Activated T-cell treated with anti-CD3 and anti-CD28 coated beads for 4 hours (primary cell): ENCODE measurements around the gene PDE9A.
"Not testable (repeated sequence)": the region's sequence is repeated elsewhere in the genome, so short reads cannot be mapped to it uniquely, and the experiment has no call there.

Source experiments
- DNase-seq: peaks from one replicate; pipeline ENCODE4 v3.0.0-alpha.2; 2020

The PDE9A gene

DNA sequence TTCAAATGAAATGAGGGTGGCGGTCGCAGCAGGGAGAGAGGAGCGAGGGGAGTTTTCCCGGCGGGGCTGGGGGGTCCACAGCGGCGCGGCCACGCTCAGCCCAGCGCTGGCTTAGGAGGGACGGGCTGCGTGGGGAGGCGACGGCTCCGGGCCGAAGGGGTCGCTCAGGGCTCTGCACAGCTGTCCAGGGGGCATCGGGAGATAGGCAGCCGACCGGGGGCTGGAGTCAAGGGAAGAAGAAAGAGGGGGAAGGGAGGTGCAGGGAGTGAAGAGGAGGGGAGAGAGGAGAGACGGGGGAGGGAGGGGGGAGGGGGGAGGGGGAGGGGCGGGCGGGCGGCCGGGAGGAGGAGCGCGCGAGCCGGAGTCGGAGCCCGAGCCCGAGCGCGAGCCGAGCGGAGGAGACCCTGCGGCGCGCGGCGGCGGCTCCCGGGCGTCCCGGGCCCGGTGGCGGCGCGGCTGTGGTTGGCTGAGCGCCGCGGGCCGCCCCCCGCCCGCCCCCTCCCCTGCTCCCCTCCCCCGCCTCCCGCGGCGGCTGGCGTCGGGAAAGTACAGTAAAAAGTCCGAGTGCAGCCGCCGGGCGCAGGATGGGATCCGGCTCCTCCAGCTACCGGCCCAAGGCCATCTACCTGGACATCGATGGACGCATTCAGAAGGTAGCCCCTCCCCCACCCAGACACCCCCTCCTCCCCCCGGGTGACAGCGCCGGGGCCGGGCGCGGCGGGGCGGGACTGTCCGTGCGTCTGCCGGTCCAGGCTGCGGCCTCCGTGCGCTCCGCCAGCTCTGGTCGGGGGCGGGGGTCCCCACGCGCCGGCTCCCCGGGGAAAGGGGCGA is at the start of gene PDE9A:
Gene PDE9A, plus strand, starts transcription at position 391 of the 831 bp plus-strand sequence. Its CDS starts 194 bp downstream, at position 585.
- DNase-seq = no peak

DNA sequence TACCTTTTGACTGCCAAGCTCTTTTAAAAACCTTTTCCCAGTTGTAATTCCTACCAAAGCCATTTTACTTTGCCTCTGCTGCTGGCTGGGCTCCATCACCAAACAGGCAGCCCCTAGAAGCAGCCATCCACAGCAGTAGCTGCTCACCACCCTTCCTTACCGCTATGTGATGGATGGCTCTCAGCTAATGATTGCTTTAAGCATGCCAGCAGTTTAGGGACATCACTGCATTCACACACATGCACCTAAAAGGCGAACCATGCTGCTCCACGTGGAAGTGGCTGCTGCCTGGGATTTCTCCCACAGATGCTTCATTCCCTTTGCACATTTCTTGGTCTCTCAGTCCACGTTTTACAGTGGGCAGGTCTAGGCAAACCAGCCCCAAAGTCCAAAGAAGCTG is 46.3 kb upstream of the PDE9A start:
- no peak for DNase-seq

DNA sequence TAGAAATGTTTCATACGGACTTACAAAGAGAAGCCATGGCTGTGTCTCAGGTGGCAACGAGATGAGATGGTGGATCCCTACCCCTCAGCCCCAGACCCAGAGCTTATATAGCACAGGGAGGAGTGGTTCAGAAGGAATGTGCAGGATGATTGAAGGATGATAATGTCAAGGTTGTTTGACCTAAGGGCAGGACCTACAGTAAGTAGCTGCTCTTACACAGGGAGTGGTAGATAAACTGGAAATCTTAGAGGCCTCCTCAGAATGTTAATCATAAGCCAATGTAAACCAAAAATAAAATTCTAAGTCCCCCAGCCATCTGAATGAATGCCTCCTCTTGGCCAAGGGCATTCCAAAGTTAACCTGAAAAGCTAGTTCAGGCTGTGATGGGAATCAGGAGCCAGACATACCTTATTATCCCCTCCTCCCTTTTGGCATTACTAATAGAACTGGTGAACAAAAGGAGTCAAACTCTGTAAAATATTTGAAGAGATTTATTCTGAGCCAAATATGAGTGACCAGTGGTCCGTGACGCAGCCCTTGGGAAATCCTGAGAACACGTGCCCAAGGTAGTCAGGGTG is 45.8 kb upstream of the PDE9A start:
- no peak for DNase-seq

DNA sequence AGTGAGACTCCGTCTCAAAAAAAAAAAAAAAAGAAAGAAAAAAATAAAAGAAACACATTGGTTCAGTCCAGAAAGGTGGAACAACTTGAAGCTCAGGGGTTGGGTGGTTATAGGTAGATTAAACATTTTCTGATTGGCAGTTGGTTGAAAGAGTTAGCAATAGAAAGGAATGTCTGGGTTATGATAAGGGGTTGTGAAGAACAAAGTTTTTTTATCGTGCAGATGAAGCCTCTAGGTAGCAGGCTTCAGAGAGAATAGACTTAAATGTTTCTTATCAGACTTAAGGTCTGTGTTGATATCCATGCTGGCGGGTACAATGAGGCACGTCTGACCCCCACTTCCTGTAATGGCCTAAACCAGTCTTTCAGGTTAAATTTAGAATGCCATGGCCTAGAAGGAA is 45.0 kb upstream of the PDE9A start:
- no peak for DNase-seq

DNA sequence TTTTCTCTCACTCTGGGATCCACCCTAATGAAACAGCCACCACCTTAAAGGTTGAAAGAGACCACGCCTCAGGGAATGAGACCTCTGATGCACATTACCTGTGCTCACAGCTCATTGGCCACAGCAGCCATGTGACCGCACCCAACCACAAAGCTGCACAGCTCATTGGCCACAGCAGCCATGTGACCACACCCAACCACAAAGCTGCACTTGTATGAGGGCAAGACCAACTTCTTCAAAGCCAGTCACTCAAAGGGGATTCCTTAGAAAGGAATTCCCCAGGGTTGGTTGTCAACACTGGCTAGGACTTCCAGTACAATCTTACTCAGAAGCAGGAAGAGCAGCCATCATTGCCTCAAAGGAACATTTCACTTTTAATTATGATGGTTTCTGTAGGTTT is 43.6 kb upstream of the PDE9A start:
- DNase-seq = no peak

DNA sequence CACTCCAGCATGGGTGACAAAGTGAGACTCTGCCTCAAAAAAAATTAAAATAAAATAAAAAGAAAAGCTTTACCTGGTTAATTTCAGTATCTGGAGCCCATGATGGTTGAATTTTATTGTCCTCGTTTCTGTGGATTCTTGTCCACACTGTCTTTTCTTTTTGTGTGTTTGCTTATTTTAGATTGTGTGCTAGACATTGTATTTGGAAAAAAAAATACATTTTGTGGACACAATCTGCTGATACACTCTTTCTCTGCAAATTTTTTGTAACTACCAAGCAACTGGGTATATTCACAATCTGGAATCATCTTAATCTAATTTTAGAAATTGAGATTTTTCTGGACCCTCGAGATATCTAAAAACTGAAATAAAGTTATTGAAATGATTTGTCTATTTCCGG is 41.6 kb upstream of the PDE9A start:
- no peak for DNase-seq

DNA sequence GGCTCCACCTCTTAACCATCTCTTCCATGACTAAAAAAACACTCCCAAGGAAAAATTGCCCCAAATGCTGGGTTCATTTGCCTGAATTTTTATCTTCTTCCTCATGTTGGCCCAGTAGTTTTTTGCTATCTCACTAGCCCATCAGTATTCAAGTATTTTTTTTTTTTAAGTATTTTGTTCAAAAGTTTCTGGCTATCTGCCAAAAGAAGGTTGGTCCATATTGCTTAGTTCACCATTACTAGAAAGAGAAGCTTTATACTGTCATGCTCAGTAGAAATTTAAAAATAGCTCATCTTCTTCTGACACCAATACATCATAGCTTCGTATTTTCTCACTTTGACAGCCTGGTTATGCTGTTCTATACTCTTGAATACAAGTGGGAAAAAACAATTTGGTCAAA is 41.0 kb upstream of the PDE9A start:
- DNase-seq = no peak

DNA sequence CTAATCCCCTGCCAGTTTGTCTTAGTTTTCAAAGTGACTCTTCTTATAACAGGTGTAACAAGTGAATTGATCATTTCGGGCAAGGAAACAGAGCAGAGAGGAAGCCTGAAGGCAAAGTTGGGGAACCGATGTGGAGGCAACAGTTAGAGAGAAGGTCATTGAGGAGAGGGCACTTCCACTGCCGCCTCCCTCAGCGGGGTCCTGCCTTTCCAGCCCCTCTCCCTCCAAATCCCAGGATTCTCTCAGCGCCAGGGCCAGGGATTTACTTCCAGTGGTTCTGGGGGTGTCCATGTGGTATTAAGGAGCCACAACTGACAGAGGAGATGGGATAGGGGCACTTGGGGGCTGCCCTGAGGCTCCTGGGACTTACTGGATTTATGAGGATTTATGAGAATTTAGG is 39.7 kb upstream of the PDE9A start:
- no peak for DNase-seq

DNA sequence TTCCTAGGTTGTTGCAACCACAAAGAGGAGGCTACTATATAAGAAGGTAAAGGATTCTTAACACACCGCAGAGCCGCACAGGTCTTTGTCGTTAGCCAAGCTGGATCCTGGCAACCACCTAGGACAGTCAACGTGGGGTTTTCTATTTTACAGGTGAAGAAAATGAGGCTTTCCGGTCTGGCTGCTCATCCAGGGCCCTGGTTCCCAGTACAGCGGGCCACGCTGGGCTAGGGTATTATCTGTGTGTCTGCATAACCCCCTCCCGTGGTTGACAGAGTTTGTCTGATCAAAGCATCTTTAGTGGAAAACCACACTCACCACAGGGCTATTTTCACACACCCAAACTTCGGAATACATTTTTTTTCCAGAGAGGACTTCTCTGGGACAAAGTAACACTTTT is 39.0 kb upstream of the PDE9A start:
- peak; percentile 14 for DNase-seq

DNA sequence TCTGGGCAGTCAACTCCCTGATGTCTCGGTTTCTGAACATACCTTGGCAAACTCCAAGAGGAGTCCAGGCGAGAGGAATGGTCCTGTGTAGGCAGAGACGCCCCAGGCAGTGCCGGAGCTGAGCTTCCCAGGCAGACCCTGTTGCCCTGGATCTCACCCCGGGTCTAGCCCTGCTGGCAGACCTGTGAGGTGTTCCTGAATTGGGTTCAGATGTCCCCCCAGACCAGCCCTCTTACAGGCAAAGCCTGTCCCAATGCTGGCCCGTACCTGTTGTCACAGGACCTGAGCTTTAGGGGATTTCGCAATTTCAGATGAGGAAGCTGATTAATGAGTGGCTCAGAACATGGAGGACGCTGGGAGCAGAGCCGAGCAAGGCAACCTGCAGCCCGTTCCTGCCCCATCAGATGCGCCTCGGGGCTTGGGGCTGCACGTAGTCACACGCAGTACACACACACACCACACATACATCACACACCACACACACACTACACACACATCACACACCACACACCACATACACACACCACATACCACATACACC is 38.5 kb upstream of the PDE9A start:
- DNase-seq = peak; percentile 19

DNA sequence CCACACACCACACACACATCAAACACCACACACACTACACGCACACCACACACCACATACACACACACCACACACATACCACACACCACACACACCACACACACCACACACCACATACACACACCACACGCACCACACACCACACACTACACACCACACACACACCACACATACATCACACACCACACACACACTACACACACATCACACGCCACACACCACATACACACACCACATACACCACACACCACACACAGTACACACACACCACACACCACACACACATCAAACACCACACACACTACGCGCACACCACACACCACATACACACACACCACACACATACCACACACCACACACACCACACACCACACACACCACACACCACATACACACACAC is 38.0 kb upstream of the PDE9A start:
- DNase-seq = not testable (repeated sequence)

DNA sequence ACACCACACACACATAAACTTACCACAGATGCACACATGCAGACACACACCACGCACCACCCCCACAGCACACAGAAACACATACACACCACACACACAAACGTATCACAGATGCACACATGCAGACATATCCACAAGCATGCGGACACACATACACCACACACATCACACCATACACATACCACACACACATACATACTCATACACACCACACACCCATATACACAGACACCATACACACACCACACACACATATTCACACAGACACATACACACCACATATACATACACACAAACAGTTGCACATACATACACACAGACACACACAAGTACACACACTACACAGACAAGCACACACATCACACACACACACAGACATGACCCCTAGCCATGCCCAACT is 37.5 kb upstream of the PDE9A start:
- DNase-seq = no peak

DNA sequence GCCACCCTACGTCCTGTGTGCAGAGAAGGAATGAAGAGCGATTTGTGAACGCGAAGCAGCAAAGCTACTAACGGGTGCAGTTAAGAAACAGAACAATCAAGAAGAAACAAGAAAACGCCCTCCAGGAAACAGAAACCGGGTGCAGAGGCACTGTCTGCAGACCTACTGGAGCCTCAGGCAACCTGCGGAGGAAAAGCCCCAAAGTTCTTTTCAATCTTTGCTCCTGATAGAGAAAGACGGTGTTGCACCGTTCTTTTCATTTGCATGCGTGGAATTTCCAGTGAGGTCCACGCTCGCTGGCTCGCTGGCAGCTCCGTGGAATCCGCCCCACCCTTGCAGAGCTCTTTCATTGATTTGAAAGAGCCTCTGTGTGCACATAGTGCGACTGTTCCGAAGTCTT is 37.0 kb upstream of the PDE9A start:
- no peak for DNase-seq

DNA sequence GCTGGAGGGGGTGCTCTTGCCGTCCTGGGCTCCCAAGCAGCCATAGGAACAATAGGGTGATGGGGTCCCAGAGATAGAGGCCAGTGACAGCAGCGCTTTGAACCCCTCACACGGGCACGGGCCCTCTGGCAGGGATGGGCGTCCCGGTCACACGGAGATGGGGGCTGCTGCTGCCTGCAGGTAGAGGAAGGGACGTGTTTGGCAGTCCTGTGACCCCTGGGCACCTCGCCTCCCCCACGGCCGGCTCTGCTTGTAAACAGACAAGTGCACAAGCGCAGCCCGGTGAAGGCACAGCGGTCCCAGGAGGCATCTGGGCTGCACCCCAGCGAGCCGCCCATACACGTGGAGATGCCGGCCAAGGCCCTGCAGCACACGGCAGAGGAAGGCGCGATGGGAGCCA is 36.5 kb upstream of the PDE9A start:
- no peak for DNase-seq

DNA sequence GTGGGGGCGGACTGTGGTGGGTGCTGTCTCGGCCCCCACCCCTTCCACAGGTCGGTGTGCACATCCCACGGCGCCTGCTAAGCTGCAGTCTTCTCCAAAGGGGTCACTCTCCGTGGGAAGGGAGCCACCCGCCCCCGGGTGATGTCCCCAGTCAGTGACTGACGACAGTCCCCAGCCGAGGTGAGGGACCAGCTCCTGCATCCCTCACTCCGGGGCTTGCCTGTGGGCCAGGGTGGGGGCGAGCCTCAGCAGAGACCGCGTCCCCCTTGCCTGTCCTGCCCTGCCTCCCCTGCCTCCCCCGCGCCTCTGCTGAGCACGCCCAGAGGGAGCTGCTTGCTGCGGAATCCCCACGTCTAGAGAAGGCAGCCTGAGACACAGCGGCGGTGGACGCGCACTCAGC is 35.9 kb upstream of the PDE9A start:
- no peak for DNase-seq

DNA sequence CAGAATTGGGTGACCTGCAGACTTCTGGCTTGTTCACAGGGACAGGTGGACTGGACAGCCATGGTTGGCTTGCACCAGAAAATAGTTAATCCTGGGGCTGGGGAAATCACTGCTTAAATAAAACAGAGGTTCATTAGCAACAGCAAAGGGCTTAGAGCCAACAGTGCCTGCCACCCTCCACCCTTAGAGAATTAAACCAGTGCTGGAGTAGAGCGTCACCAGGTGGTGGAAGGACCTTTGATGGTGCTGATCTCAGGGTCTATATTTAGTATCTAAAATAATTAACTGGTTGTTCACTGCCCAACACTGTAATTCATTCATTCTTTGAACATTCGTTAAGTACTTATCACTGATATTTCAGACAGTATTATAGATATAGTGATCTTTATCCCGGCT is 34.7 kb upstream of the PDE9A start:
- no peak for DNase-seq

DNA sequence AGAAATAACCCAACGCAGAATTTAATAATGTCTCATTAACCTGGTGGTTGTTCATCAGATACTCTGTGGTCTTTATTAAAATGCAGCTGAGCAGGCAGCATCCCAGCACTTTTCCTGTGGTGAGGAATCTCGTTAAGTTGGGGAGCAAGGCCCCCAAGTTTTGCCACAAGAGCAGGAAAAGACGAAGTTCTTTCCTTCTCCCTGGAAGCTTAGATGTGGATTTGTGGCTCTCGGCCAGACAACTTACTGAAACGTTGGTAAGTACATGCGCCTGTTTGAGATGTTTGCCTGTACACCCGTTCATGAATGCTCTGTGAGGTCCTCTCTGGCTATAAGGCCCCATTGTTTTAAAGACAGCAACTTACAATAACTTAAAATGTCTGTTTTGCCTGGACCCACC is 34.3 kb upstream of the PDE9A start:
- no peak for DNase-seq

DNA sequence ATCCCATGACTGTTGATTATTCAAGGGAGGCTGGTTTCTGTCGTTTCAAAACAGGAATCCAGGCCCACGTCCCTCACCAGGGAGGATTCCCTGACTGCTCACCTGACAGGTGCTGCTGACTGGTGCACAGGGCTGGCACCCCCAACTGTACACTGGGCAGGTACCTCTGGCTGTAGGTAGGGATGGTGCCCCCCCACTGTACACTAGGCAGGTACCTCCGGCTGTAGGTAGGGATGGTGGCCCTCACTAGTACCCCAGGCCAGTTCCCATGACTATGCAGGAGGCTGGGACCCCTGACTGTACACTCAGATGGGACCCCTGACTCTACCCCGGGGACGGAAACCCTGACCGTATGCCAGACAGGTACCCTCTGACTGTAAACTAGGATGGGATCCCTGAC is 33.6 kb upstream of the PDE9A start:
- no peak for DNase-seq

DNA sequence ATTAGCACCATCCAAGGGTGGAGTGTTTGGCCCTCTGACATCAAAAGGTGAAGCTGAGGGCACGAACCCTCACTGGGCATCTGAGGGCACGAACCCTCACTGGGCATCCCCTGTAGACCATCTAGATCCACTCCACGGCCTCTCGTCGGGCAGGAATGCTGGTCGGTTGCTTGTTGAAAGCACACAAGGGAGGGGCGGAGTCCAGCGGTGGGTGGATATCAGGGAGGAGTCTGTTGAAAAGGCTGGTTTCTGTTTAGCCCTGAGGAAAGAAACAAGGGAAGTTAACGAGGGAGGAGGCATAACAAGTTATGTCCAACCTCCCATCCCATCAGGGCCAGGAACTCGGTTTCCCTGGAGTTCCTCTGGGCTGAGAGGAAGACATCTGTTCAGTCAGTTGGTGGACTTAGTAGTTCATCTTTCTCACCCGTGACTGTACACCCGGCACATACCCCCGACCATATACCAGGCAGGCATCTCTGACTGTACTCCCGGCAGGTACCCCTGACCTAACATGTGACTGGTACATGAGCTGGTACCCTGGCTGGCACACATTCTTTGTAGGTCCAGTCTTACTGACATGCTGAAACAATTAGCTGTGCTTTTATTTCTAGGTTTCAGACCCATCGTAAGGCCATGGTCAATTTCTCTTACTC is 32.1 kb upstream of the PDE9A start:
- no peak for DNase-seq

DNA sequence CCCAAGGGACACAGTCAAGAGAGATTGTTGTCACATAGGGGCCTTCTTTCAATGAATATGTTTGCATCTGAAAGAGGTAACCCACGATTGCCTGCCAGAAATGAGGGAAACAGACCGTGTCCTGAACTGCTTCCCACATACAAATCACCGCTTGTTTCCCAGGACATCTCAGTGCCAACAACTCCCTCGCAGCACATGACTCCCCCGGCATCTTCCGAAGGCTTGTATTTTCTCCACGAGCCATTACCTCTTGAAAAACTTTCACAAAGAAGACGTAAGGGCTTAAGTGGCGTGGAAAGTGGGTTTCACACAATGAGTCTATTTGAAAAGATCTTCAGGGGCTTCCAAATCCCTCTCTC is 31.6 kb upstream of the PDE9A start:
- no peak for DNase-seq

DNA sequence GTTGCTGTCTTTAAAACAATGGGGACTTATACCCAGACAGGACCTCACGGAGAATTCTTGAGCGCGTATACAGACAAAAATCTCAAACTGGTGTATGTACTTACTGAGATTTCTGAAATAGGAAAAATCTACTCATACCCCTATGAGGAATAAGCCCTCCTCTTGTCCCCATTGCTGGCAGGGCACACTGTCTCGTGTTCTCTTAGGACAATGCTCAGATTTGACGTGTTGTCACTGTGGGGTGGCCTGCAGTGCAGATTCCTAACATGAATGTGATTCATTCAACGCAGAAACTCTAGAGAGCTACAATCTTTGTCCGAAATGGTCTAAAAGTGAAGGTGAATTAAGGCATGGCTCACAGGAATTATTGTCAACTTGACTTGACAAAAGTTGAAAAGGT is 31.1 kb upstream of the PDE9A start:
- DNase-seq = no peak

DNA sequence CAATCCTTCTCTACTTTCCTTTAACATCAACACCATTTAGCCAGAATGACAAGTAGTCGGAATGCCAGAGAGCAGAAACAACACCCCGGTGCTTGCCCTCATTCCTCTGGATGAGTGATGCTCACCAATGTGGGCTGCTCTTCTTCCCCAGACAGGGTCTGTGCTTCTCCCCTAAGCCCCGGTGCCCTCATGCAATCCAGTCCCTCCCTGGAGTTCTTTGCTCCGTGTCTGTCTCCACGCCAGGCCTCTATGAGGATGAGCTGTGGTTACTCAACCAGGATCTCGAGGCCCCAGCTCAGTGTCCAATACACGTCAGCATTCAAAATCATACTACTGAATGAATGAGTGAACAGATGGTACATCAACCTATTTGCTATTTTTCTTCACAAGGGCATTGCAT is 29.7 kb upstream of the PDE9A start:
- DNase-seq = no peak

DNA sequence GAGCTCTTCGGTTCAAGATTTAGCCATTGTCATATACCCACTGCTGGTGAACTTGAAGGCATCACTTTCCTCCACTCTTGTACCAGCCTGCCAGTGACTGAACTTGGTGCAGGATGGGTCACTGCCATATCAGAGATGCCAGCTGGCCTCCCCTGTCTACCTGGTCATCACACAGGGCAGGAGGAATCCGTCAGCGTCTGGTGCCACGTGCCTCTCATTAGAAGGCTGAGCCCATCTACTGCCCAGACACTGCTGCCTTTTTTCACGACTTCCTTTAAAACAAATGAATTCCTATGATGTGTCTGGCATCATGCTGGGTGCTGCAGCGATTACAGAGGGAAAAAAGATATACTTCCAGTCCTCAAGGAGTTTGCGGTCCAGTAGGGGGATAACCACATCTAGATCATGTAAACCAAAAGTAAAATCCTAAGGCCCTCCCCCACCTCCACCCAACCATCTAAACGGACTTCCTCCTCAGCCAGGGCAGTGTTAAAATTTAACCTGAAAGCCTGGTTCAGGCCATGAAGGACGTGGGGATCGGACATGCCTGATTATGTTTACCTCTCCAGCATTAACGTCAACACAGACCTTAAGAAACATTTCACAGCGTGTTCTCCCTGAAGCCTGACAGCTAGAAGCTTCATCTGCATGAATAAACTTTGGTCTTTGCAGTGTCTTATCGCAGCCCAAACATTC is 29.2 kb upstream of the PDE9A start:
- no peak for DNase-seq

DNA sequence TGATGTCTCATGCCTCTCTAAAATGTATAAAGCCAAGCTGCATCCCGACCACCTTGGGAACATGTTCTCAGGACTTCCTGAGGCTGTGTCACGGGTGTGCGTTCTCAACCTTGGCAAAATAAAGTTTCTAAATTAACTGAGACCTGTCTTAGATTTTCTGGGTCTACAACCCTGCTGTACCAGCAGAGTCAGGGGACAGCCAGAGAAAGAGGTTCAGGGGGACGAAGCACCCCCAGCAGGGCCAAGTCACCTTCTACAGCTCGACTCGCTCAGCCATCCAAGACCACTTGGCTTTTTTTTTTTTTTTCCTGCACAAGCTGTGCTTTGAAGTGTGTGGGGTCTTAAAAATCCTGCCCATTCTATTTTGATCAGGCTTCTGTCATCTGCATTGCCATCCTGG is 28.5 kb upstream of the PDE9A start:
- no peak for DNase-seq
